Keratinocyte (primary cell): Measurements from ENCODE around the gene CCL27. TPM values are rescaled to one million over a fixed set of nuclear protein-coding genes. Genes with fewer than 3 reads are reported as not detected.
"Not testable (repeated sequence)": the region's sequence is repeated elsewhere in the genome, so short reads cannot be mapped to it uniquely, and the experiment has no call there.

Experiments used
- DNase-seq: peaks from one replicate; pipeline ENCODE4 v3.0.0-alpha.2; 2011; ENCODE audit warnings: low read depth, missing footprints, low spot score
- FAIRE-seq: peaks from 2 replicates; lab custom pipeline; 2011; peaks lifted over from hg19 to GRCh38; lab: Jason Lieb, UNC
- H2AFZ ChIP-seq: 2 replicates; pipeline ENCODE4 v1.6.0; 2012; ENCODE audit warnings: low read length, control low read depth, inconsistent platforms; ENCODE audit not compliant: control insufficient read depth
- H3K27ac ChIP-seq: 2 replicates; pipeline ENCODE4 v1.5.1; 2011; ENCODE audit warnings: low read length; ENCODE audit not compliant: control insufficient read depth, insufficient read depth
- H3K27me3 ChIP-seq: 3 replicates; pipeline ENCODE4 v1.6.0; 2011; ENCODE audit warnings: low read length; ENCODE audit not compliant: control insufficient read depth, insufficient read depth; ENCODE audit errors: extremely low read depth
- H3K36me3 ChIP-seq, 2 experiments: 2 replicates in 1 of 2; 3 replicates in 1 of 2; pipeline ENCODE4 v1.5.1; 2011; ENCODE audit warnings: low read length in 2 of 2, mild to moderate bottlenecking in 1 of 2; ENCODE audit not compliant: control insufficient read depth in 2 of 2, insufficient read depth in 2 of 2; ENCODE audit errors: extremely low read depth in 1 of 2
- H3K4me1 ChIP-seq: 3 replicates; pipeline ENCODE4 v1.5.1; 2011; ENCODE audit warnings: low read length; ENCODE audit not compliant: control insufficient read depth, insufficient read depth; ENCODE audit errors: extremely low read depth
- H3K4me2 ChIP-seq: 3 replicates; pipeline ENCODE4 v1.6.0; 2011; ENCODE audit warnings: low read depth, low read length; ENCODE audit not compliant: control insufficient read depth, insufficient read depth; ENCODE audit errors: extremely low read depth
- H3K4me3 ChIP-seq, 3 experiments: fragments of 200-600 bp in 1 of 3; sonication (generic) in 1 of 3; 2 replicates in 2 of 3; 3 replicates in 1 of 3; pipeline ENCODE4 v1.5.1; 2011 to 2016; ENCODE audit warnings: low read length in 3 of 3, mild to moderate bottlenecking in 3 of 3, control low read depth in 2 of 3, inconsistent platforms in 1 of 3, low read depth in 1 of 3, mixed read lengths in 1 of 3, mixed run types in 1 of 3, moderate library complexity in 1 of 3; ENCODE audit not compliant: control insufficient read depth in 2 of 3, insufficient read depth in 2 of 3; ENCODE audit errors: extremely low read depth in 1 of 3
- H3K79me2 ChIP-seq: 2 replicates; pipeline ENCODE4 v1.6.0; 2012; ENCODE audit warnings: low read length; ENCODE audit not compliant: control insufficient read depth, insufficient read depth
- H3K9ac ChIP-seq: 3 replicates; pipeline ENCODE4 v1.6.0; 2011; ENCODE audit warnings: low read length; ENCODE audit not compliant: control insufficient read depth, insufficient read depth; ENCODE audit errors: extremely low read depth
- H3K9me1 ChIP-seq: 3 replicates; pipeline ENCODE4 v1.6.0; 2011; ENCODE audit warnings: low read length; ENCODE audit not compliant: control insufficient read depth, insufficient read depth; ENCODE audit errors: extremely low read depth
- H3K9me3 ChIP-seq: 2 replicates; pipeline ENCODE4 v1.5.1; 2012; ENCODE audit warnings: low read depth, low read length; ENCODE audit not compliant: control insufficient read depth
- H4K20me1 ChIP-seq: 3 replicates; pipeline ENCODE4 v1.6.0; 2011; ENCODE audit warnings: low read length; ENCODE audit not compliant: control insufficient read depth, insufficient read depth; ENCODE audit errors: extremely low read depth
- CTCF ChIP-seq, 3 experiments: IDR thresholded peaks in 1 of 3; conservative IDR thresholded peaks in 1 of 3; optimal IDR thresholded peaks in 1 of 3; 2 replicates in 2 of 3; 3 replicates in 1 of 3; pipeline versions ENCODE3 to v1.5.1; 2011; ENCODE audit warnings: low read length in 3 of 3, mild to moderate bottlenecking in 3 of 3, moderate library complexity in 2 of 3, control low read depth in 1 of 3, inconsistent platforms in 1 of 3; ENCODE audit not compliant: insufficient read depth in 2 of 3; ENCODE audit errors: extremely low read depth in 1 of 3
- EZH2 ChIP-seq: IDR thresholded peaks from one replicate; pipeline ENCODE4 v1.6.1; 2012; ENCODE audit warnings: inconsistent platforms, mild to moderate bottlenecking, low read length, moderate library complexity
- dilution Hi-C: fragments of 300-500 bp; cut with MboI; formaldehyde crosslinking; loops from one replicate; pipeline ENCODE4 v1.7.0; 2020; ENCODE audit warnings: low sequenced_read_pairs; ENCODE audit not compliant: extremely low pct_ligation_motif_present
- polyA plus RNA-seq, 5 experiments: library from polyadenylated mRNA; depleted of rRNA in 3 of 5; stranded (reverse) in 3 of 5; stranded (forward) in 1 of 5; unstranded in 1 of 5; fragments of >200 nt; gene quantifications; 1 replicate in 1 of 5; 2 replicates in 3 of 5; 3 replicates in 1 of 5; pipeline versions ENCODE4 v1.2.1 to v1.2.3, GENCODE V29; 2011 to 2012; ENCODE audit warnings: missing spikeins in 2 of 5, low read depth in 1 of 5, low replicate concordance in 1 of 5

The CCL27 gene
- polyA plus RNA-seq, 1 donor (not counting 4 experiments of a cell fraction or from before 2014, with no cell fraction given) = 0.46 TPM

GRCh38 chr9:34642679-34643078, 19.8 kb downstream of the CCL27 start:
- H3K4me1 ChIP-seq = peaks cover 21% of the 10 kb centered on the region
- H3K4me3 ChIP-seq = no peak overlapping the region
- H3K9me1 ChIP-seq = no peaks in the 10 kb centered on the region
- DNase-seq (no peak), FAIRE-seq (no peak)
- no peaks in the 10 kb centered on the region for H3K27me3 ChIP-seq
- dilution Hi-C loops = no loop called here
- no peaks in the 10 kb centered on the region for H3K36me3 ChIP-seq
- no peak overlapping the region for H3K27ac ChIP-seq
- H2AFZ ChIP-seq = no peak overlapping the region
- no peak overlapping the region for H3K4me2 ChIP-seq
- peaks cover 7% of the 10 kb centered on the region for H3K79me2 ChIP-seq
- H3K9me3 ChIP-seq = no peaks in the 10 kb centered on the region
- H4K20me1 ChIP-seq = no peaks in the 10 kb centered on the region
- H3K9ac ChIP-seq = no peak overlapping the region
- no peak for TF ChIP-seq EZH2

GRCh38 chr9:34639322-34639721, 23.1 kb downstream of the CCL27 start:
- FAIRE-seq, DNase-seq, H3K9me1 ChIP-seq, H3K27me3 ChIP-seq, H3K9ac ChIP-seq, dilution Hi-C loops, H2AFZ ChIP-seq, H3K9me3 ChIP-seq, H3K4me3 ChIP-seq, H4K20me1 ChIP-seq, H3K4me2 ChIP-seq, H3K27ac ChIP-seq: not testable (repeated sequence)
- peaks cover 25% of the 10 kb centered on the region for H3K79me2 ChIP-seq
- peaks cover 25% of the 10 kb centered on the region for H3K4me1 ChIP-seq
- peaks cover 11 to 12% of the 10 kb centered on the region in 2 experiments for H3K36me3 ChIP-seq

- Histone ChIP-seq H3K9ac (peak overlapping the region; percentile 87), H3K36me3 (peaks cover 11 to 12% of the 10 kb centered on the region in 2 experiments), H3K27me3 (no peaks in the 10 kb centered on the region), H3K9me1 (no peaks in the 10 kb centered on the region), H4K20me1 (peaks cover 2% of the 10 kb centered on the region), H3K4me2 (peak overlapping the region; percentile 95), H3K4me1 (peaks cover 25% of the 10 kb centered on the region), H2AFZ (peak overlapping the region; percentile 99), H3K9me3 (no peaks in the 10 kb centered on the region), H3K79me2 (peaks cover 25% of the 10 kb centered on the region), H3K4me3 (peak overlapping the region; percentile 85 to 95 (median 93)), H3K27ac (peak overlapping the region; percentile 63)
- dilution Hi-C loops = no loop called here
- DNase-seq (no peak), FAIRE-seq (peak; percentile 9)
- no peak for TF ChIP-seq EZH2
- TF ChIP-seq CTCF (optimal IDR thresholded peaks at IDR 0.05 in 1 of 3, IDR thresholded peaks at IDR 0.05 in 1 of 3, conservative IDR thresholded peaks at IDR 0.05 in 1 of 3; ENCODE audit: extremely low read depth in 1 of 3, insufficient read depth in 2 of 3, low read length in 3 of 3) = no peak
Measured at GRCh38 chr9:34638138-34638445, 24.4 kb downstream of the CCL27 start.
